Hepatic stellate cell (primary cell): ENCODE results near the gene ABCA7.

ENCODE experiments used
- DNase-seq: peaks from one replicate; pipeline ENCODE4 v3.0.0; 2011; ENCODE audit warnings: low spot score

The ABCA7 gene

GRCh38 chr19:1002600-1002999 lies 37.3 kb upstream of the ABCA7 start:
- DNase-seq, result no peak

DNA sequence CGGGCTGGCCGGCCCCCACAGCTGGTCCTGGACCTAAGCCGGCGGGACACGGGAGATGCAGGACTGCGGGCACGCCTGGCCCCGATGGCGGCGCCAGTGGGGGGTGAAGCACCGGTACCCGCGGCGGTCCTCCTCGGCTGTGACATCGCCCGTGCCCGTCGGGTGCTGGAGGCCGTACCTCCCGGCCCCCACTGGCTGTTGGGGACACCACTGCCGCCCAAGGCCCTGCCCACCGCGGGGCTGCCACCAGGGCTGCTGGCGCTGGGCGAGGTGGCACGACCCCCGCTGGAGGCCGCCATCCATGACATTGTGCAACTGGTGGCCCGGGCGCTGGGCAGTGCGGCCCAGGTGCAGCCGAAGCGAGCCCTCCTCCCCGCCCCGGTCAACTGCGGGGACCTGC lies 36.6 kb upstream of the ABCA7 start:
- no peak for DNase-seq

- no peak for DNase-seq
Observed at GRCh38 chr19:1004204-1004802, 35.6 kb upstream of the ABCA7 start.

DNA sequence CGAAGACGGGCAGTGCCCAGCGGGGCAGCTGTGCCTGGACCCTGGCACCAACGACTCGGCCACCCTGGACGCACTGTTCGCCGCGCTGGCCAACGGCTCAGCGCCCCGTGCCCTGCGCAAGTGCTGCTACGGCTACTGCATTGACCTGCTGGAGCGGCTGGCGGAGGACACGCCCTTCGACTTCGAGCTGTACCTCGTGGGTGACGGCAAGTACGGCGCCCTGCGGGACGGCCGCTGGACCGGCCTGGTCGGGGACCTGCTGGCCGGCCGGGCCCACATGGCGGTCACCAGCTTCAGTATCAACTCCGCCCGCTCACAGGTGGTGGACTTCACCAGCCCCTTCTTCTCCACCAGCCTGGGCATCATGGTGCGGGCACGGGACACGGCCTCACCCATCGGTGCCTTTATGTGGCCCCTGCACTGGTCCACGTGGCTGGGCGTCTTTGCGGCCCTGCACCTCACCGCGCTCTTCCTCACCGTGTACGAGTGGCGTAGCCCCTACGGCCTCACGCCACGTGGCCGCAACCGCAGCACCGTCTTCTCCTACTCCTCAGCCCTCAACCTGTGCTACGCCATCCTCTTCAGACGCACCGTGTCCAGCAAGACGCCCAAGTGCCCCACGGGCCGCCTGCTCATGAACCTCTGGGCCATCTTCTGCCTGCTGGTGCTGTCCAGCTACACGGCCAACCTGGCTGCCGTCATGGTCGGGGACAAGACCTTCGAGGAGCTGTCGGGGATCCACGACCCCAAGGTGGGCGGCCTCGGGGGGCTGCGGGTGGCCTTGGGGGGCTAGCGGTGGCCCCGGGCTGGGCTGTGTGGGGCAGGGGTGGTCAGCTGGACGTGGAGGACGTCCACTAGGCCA lies 34.9 kb upstream of the ABCA7 start:
- no peak for DNase-seq

- no peak for DNase-seq
Observed at GRCh38 chr19:1006711-1007398, 33.1 kb upstream of the ABCA7 start.

DNA sequence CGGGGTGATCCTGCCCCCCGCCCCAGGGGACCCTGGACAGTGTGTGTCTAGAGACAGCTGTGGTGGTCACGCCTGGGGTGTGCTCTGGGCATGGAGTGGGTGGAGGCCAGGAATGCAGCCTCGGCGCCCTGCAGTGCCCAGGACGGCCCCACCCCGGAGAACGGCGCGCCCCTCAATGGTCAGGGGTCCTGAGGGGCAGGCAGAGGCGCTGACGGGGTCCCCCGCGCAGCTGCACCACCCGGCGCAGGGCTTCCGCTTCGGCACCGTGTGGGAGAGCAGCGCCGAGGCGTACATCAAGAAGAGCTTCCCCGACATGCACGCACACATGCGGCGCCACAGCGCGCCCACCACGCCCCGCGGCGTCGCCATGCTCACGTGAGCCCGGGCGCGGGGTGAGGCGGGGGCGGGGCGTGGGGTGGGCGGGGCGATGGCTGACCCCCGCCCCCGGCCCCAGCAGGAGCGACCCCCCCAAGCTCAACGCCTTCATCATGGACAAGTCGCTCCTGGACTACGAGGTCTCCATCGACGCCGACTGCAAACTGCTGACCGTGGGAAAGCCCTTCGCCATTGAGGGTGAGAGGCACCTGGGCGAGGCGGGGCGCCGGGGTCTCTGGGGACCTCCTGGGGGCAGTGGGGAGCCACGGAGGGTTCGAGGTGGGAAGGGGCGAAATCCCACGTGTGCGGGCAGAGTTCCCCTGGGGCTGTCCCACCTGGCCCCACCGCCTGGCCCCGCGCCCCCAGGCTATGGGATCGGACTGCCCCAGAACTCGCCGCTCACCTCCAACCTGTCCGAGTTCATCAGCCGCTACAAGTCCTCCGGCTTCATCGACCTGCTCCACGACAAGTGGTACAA lies 32.3 kb upstream of the ABCA7 start:
- no peak for DNase-seq

DNA sequence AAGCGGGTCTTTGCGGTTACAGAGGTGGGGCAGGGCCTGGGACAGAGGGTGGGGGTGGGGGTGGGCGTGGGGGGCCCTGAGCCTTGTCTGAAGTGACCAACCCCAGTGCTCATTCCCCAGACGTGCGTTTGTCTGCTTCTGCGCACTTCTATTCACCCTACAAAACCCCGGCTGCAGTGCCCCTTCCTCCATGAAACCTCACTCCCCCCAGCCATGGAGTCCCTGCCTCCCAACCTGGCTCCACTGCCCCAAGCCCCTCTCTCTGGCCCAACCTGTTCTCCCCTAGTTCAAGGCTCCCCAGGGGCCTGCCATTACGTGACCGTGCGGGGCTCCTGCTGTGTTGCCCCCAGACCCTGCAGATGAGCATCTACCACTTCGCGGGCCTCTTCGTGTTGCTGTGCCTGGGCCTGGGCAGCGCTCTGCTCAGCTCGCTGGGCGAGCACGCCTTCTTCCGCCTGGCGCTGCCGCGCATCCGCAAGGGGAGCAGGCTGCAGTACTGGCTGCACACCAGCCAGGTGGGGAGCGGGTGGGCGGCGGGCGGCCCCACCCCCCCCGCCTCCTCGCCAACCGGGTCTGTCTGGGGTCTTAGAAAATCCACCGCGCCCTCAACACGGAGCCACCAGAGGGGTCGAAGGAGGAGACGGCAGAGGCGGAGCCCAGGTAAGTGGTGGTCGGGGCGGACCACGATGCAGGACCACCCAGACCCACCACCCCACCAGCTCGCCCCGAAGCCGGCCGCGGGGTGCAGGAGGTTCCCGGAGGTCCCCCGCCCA lies 31.5 kb upstream of the ABCA7 start:
- DNase-seq, result no peak

GRCh38 chr19:1009041-1009980 lies 30.6 kb upstream of the ABCA7 start:
- DNase-seq, result peak; percentile 90

- DNase-seq, result no peak
Observed at GRCh38 chr19:1009981-1010538, 29.8 kb upstream of the ABCA7 start.

DNA sequence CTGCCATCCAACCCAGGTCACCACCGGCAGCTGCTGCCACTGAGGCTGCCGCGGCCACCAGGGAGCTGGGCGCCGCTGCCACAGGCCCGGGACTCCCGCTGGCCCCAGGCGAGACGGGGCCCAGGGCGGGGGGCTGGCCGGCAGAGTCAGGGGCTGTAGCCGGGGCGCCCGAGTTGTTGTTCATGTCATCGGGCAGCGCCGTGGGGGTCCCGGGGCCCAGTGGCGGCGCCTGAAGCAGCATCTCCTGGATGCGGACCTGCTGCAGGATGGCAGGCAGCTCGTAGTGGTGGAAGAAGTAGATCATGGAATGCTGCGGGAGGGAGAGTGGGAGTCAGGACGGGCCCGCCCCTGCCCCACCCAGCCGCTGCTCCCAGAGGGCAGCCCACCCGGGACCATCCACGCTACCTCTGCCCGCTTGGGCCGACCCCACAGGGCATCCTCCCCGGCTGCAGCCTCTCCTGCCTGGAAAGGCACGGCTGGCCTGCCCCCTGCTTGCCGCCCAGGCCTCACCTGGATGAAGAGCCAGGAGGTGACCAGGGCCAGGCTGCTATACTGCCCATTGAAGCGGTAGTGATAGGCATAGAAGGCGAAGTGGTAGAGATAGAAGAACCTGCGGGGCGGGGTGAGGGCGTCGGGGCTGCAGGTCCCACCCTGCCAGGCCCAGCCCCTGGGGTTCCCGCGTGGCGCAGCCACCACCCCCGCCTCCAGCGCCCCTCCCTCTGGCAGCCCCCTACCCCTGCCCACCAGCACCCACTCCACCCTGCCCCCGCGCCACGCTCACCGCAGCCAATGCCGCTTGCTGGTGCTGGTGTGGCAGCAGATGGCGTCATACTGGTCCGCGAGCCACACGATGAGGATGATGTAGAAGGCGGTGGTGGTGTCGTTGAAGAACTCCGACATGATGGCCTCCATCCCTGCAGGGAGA lies 29.1 kb upstream of the ABCA7 start:
- no peak for DNase-seq

GRCh38 chr19:1011831-1012333 lies 28.0 kb upstream of the ABCA7 start:
- no peak for DNase-seq

DNA sequence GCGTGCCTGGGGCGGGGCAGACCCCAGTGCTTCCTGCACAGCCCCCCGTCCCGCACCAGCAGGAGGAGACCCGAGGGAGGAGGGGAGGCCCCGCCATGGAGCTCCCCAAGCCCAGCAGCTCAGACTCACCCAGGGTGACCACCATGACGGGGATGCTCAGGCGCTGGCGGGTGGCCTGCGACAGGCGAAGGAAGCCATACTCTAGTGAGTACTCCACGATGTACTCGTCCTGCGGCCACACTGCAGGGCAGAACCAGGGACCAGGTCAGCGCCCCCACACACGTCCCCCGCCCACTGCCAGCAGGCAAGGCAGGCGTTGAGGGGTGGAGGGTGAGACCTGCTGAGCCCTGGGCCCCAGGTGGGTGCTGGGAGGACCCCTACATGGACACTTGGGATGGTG lies 27.6 kb upstream of the ABCA7 start:
- no peak for DNase-seq

- DNase-seq, result no peak
Observed at GRCh38 chr19:1013218-1013617, 26.7 kb upstream of the ABCA7 start.

- no peak for DNase-seq
Observed at GRCh38 chr19:1014161-1015060, 25.5 kb upstream of the ABCA7 start.

- DNase-seq, result no peak
Observed at GRCh38 chr19:1015061-1015781, 24.7 kb upstream of the ABCA7 start.

- no peak for DNase-seq
Observed at GRCh38 chr19:1015782-1016646, 23.9 kb upstream of the ABCA7 start.
